HFF-Myc (cell line): Measurements from ENCODE around the gene CAB39L.

Source experiments
- DNase-seq: peaks from one replicate; pipeline ENCODE4 v3.0.0-alpha.2; 2011; ENCODE audit warnings: low read depth; ENCODE audit errors: extremely low read depth
- H3K4me3 ChIP-seq: replicated peaks from 2 replicates; pipeline ENCODE4 v1.5.1; 2011; ENCODE audit warnings: low read depth, mild to moderate bottlenecking, control low read depth, low read length
- CTCF ChIP-seq: IDR thresholded peaks from 2 replicates; pipeline ENCODE4 v1.5.1; 2012; ENCODE audit warnings: mild to moderate bottlenecking, low read depth, low read length, control low read depth; ENCODE audit errors: missing control alignments

The CAB39L gene

DNA sequence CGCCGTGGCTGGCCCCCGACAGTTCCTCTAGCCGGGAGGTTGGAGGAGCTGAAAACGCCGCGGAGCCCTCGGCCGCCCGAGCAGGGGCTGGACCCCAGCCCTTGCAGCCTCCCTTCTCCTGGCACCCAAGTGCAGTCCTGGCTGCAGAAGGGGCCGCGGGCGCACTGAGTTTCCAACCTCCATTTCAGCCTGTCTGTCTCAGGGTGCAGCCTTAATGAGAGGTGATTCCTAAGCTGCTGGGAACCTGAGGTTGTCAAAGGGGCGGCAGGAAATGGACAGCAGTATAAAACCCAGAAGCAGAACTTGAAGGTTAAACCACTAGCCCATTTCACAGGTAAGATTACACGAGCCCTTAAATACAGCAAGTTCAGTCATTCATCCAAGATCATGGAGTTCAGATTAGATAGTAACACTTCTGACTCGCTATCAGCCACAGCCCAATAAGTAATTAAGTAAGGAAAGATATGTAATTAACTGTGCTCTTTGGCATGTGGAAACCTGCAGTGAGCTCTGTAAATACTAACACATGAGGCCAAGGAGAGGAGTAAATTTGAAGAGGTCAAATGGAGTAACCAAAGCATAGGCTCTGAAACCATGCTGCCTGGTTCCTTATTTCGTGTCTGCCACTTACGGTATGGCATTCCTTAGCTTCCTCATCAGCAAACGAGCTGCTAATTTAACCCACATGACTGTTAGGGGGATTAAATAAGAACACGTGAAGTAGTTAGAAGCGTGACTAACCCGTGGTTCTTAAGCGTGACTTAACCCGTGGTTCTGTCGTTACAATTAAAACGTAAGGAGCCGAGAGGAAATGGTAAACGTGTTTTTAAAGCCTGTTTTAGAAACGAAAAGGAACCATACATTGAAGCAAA lies 896 bp upstream of the CAB39L start:
- TF ChIP-seq CTCF, result no peak
- DNase-seq, result no peak

DNA sequence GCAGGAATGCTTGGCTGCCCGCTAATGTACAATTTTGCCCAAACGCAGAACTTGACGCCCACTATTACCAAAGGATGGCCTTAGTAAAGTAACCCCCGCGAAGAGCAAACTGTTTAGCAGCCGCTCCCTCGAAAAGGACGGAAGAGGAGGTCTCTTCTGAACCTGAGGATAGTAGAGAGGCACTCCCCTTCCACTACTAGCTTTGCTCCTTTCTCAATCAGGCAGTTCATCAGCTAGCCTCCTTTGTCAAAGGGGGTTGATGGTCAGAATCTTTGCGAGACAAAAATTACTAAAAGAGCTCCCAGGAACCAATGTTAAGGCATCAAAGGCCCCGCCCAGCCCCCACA lies 534 bp downstream of the CAB39L start:
- peak overlapping the region; percentile 80 for H3K4me3 ChIP-seq
- TF ChIP-seq CTCF, result no peak
- no peak for DNase-seq

More for the DNA sequence above, 896 bp upstream of the CAB39L start:
- H3K4me3 ChIP-seq, result peak overlapping the region; percentile 80

DNA sequence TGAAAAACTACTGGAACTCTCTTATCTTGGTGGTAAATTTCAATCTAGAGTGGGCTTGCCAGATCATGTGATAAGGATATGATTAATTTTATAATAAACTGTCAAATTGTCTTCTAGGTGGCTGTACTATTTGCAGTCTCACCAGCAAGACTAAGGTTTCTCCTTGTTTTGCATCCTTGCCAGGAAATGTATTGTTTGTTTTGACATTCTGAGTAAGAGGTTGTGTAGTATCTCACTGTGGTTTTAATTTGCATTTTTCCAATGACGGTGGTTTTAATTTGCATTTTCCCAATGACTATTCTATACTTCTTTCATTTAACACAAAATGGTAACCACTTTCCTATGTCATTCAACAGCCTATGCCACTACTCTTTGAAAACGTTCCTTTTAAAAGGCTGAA lies 2.0 kb downstream of the CAB39L start:
- no peak overlapping the region for H3K4me3 ChIP-seq
- TF ChIP-seq CTCF, result no peak
- no peak for DNase-seq

- TF ChIP-seq CTCF, result no peak
- no peak overlapping the region for H3K4me3 ChIP-seq
- no peak for DNase-seq
Measured at GRCh38 chr13:49441312-49441711, 2.6 kb downstream of the CAB39L start.

DNA sequence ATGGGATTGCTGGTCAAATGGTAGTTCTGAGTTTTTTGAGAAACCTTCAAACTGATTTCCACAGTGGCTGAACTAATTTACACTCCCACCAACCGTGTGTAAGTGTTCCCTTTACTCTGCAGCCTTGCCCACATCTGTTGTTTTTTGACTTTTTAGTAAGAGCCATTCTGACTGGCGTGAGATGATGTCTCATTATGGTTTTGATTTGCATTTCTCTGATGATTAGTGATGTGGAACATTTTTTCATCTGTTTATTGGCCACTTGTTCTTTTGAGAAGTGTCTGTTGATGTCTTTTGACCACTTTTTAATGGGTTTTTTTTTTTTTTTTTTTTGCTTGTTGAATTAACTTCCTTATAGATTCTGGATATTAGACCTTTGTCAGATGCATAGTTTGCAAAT lies 4.3 kb downstream of the CAB39L start:
- DNase-seq, result no peak
- no peak for TF ChIP-seq CTCF
- H3K4me3 ChIP-seq, result no peak overlapping the region

DNA sequence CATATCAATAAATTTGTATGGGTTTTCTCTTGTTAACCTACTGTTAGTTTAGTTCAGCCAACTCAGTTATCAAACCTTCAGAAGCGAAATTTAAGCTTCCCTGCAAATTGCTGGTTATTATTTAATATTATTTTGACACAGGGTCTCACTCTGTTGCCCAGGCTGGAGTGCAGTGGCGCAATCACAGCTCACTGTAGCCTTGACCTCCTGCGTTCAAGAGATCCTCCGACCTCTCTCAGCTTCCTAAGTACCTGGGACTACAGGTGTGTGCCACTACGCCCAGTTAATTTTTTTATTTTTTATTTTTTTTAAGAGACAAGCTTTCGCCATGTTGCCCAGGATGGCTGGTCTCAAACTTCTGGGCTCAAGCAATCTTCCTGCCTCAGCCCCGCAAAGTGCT lies 6.2 kb downstream of the CAB39L start:
- DNase-seq, result no peak
- TF ChIP-seq CTCF, result no peak

GRCh38 chr13:49436890-49437289 lies 7.0 kb downstream of the CAB39L start:
- H3K4me3 ChIP-seq, result no peak overlapping the region
- TF ChIP-seq CTCF, result no peak
- DNase-seq, result no peak

More for the DNA sequence above, 6.2 kb downstream of the CAB39L start:
- H3K4me3 ChIP-seq, result no peak overlapping the region
